ENCODE data around the gene NXPE3.
"Not testable (repeated sequence)": the region's sequence is repeated elsewhere in the genome, so short reads cannot be mapped to it uniquely, and the experiment has no call there.

DNA sequence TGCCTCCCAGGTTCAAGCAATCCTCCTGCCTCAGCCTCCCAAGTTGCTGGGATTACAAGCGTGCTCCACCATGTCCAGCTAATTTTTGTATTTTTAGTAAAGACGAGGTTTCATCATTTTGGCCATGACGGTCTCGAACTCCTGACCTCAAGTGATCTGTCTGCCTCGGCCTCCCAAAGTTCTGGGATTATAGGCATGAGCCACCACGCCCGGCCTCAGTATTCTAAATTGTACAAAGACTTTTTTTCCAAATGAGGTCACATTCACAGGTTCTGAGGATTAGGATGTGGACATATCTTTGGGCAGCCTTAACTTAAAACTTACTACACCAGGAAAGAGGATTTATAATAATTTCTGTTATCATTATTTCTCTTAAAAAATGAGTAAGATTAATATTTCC is 85.9 kb downstream of the NXPE3 start:
- TF ChIP-seq, protein P1, sequence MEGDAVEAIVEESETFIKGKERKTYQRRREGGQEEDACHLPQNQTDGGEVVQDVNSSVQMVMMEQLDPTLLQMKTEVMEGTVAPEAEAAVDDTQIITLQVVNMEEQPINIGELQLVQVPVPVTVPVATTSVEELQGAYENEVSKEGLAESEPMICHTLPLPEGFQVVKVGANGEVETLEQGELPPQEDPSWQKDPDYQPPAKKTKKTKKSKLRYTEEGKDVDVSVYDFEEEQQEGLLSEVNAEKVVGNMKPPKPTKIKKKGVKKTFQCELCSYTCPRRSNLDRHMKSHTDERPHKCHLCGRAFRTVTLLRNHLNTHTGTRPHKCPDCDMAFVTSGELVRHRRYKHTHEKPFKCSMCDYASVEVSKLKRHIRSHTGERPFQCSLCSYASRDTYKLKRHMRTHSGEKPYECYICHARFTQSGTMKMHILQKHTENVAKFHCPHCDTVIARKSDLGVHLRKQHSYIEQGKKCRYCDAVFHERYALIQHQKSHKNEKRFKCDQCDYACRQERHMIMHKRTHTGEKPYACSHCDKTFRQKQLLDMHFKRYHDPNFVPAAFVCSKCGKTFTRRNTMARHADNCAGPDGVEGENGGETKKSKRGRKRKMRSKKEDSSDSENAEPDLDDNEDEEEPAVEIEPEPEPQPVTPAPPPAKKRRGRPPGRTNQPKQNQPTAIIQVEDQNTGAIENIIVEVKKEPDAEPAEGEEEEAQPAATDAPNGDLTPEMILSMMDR (conservative IDR thresholded peaks at IDR 0.05; ENCODE audit: low read length) = not testable (repeated sequence)
- TF ChIP-seq EZH2phosphoT487 (IDR thresholded peaks at IDR 0.05; ENCODE audit: borderline replicate concordance) = not testable (repeated sequence)

All from Loucy (cell line).